Nephron progenitor cell (in vitro differentiated cells): Measurements from ENCODE around the gene E2F3.

Source experiments
- DNase-seq: peaks from one replicate; pipeline ENCODE4 v3.0.0; 2021
- H3K27ac Mint-ChIP-seq: 2 replicates; pipeline ENCODE4 v1.8.0; 2021; ENCODE audit warnings: mild to moderate bottlenecking, moderate library complexity, mixed read lengths
- H3K27me3 Mint-ChIP-seq: 2 replicates; pipeline ENCODE4 v1.8.0; 2021; ENCODE audit warnings: mild to moderate bottlenecking, low read depth, mixed read lengths; ENCODE audit not compliant: poor library complexity
- H3K36me3 Mint-ChIP-seq: 2 replicates; pipeline ENCODE4 v1.8.0; 2021; ENCODE audit warnings: low read depth, mixed read lengths
- H3K4me1 Mint-ChIP-seq: 2 replicates; pipeline ENCODE4 v1.8.0; 2021; ENCODE audit warnings: mixed read lengths
- H3K4me3 Mint-ChIP-seq: 2 replicates; pipeline ENCODE4 v1.8.0; 2021; ENCODE audit warnings: mild to moderate bottlenecking, moderate library complexity, mixed read lengths
- H3K9me3 Mint-ChIP-seq: 2 replicates; pipeline ENCODE4 v1.8.0; 2021; ENCODE audit warnings: mild to moderate bottlenecking, moderate library complexity, mixed read lengths
- TF ChIP-seq, protein P1 (sequence below): fragments of 200-600 bp; sonication (generic); IDR thresholded peaks from 2 replicates; pipeline ENCODE4 v1.5.0; 2021; ENCODE audit warnings: antibody characterized with exemption

Gene E2F3

DNA sequence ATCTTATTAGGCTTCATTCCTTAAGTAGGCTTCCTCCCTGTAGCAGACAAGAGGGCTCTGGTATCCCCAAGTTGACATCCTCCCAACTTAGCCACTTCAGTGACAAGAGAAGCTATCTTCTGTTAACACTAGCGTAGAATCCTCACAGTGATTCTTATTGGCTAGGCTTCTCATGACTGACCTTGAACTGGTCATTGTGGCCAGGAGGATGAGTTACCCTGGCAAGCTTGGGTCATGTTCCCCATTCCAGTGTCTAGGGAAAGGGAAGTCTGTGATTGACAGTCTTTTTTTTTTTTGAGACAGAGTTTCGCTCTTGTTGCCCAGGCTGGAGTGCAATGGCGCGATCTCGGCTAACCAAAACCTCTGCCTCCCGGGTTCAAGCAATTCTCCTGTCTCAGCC is 139.7 kb downstream of the E2F3 start:
- no peak overlapping the region for H3K4me3 Mint-ChIP-seq
- H3K9me3 Mint-ChIP-seq = peaks cover 9% of the 10 kb centered on the region
- no peaks in the 10 kb centered on the region for H3K27me3 Mint-ChIP-seq
- peaks cover 28% of the 10 kb centered on the region for H3K4me1 Mint-ChIP-seq
- TF ChIP-seq, protein P1, sequence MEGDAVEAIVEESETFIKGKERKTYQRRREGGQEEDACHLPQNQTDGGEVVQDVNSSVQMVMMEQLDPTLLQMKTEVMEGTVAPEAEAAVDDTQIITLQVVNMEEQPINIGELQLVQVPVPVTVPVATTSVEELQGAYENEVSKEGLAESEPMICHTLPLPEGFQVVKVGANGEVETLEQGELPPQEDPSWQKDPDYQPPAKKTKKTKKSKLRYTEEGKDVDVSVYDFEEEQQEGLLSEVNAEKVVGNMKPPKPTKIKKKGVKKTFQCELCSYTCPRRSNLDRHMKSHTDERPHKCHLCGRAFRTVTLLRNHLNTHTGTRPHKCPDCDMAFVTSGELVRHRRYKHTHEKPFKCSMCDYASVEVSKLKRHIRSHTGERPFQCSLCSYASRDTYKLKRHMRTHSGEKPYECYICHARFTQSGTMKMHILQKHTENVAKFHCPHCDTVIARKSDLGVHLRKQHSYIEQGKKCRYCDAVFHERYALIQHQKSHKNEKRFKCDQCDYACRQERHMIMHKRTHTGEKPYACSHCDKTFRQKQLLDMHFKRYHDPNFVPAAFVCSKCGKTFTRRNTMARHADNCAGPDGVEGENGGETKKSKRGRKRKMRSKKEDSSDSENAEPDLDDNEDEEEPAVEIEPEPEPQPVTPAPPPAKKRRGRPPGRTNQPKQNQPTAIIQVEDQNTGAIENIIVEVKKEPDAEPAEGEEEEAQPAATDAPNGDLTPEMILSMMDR = no peak
- DNase-seq = no peak
- peaks cover 65% of the 10 kb centered on the region for H3K36me3 Mint-ChIP-seq
- no peak overlapping the region for H3K27ac Mint-ChIP-seq

DNA sequence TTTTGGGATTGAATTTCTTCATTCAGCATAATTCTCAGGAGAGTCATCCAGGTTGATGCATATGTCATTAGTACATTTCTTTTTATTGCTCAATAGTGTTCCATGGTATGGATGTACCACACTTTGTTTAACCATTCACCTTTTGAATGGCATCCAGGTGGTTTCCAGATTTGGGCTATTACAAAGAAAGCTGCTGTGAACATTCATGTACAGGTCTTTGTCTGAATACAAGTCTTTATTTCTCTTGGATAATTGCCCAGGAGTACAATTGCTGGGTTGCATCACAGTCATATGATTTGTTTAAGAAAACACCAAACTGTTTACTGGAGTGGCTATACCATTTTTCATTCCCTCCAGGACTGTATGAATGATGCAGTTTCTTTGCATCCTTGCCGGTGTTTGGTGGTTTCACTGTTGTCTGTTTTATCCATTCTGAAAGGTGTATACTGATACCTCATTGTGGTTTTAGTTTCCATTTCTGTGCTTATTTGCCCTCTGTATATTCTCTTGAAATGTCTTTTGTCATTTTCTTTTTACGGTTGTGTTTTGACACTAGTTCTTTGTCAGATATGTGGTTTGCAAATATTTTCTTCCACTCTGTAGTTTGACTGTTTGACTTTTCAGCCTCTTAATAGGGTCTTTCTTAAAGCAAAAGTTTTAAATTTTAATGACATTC is 141.4 kb downstream of the E2F3 start:
- TF ChIP-seq, protein P1 = no peak
- no peak overlapping the region for H3K27ac Mint-ChIP-seq
- no peak overlapping the region for H3K4me3 Mint-ChIP-seq
- H3K36me3 Mint-ChIP-seq = peaks cover 75% of the 10 kb centered on the region
- H3K9me3 Mint-ChIP-seq = peaks cover 9% of the 10 kb centered on the region
- DNase-seq = no peak
- peaks cover 22% of the 10 kb centered on the region for H3K4me1 Mint-ChIP-seq
- no peaks in the 10 kb centered on the region for H3K27me3 Mint-ChIP-seq
